Ishikawa (cell line): ENCODE results near the gene KCNN3.

Experiments
- CEBPB ChIP-seq: IDR thresholded peaks from 2 replicates; pipeline ENCODE4 v1.6.1; 2012
- CREB1 ChIP-seq: IDR thresholded peaks from 2 replicates; pipeline ENCODE4 v1.6.1; 2012; ENCODE audit warnings: low read depth
- EGR1 ChIP-seq: IDR thresholded peaks from 2 replicates; pipeline ENCODE4 v1.6.1; 2012
- EP300 ChIP-seq: IDR thresholded peaks from 2 replicates; pipeline ENCODE4 v1.6.1; 2012; ENCODE audit warnings: borderline replicate concordance
- FOXM1 ChIP-seq: IDR thresholded peaks from 2 replicates; pipeline ENCODE4 v1.6.1; 2012; ENCODE audit warnings: low read depth, borderline replicate concordance
- MAX ChIP-seq: IDR thresholded peaks from 2 replicates; pipeline ENCODE4 v1.6.1; 2012
- NFIC ChIP-seq: IDR thresholded peaks from 2 replicates; pipeline ENCODE4 v1.6.1; 2012
- RAD21 ChIP-seq: IDR thresholded peaks from 2 replicates; pipeline ENCODE4 v1.6.1; 2012; ENCODE audit warnings: low read depth
- REST ChIP-seq: IDR thresholded peaks from 2 replicates; pipeline ENCODE4 v1.6.1; 2012; ENCODE audit warnings: low read depth, mild to moderate bottlenecking
- TAF1 ChIP-seq: IDR thresholded peaks from 2 replicates; pipeline ENCODE4 v1.6.1; 2012; ENCODE audit warnings: low read depth, mild to moderate bottlenecking
- TCF12 ChIP-seq: IDR thresholded peaks from 2 replicates; pipeline ENCODE4 v1.6.1; 2012; ENCODE audit warnings: low read depth
- TEAD4 ChIP-seq: IDR thresholded peaks from 2 replicates; pipeline ENCODE4 v1.6.1; 2012
- USF1 ChIP-seq: IDR thresholded peaks from 2 replicates; pipeline ENCODE4 v1.6.1; 2012
- YY1 ChIP-seq: IDR thresholded peaks from 2 replicates; pipeline ENCODE4 v1.6.1; 2012; ENCODE audit warnings: low read depth
- ZBTB7A ChIP-seq: IDR thresholded peaks from 2 replicates; pipeline ENCODE4 v1.6.1; 2012; ENCODE audit warnings: low read depth

The KCNN3 gene

GRCh38 chr1:154736841-154737240 lies 133.2 kb downstream of the KCNN3 start:
- TF ChIP-seq CREB1: no peak
- TF ChIP-seq ZBTB7A: no peak
- no peak for TF ChIP-seq RAD21
- no peak for TF ChIP-seq TCF12
- TF ChIP-seq EP300: no peak
- TF ChIP-seq MAX: no peak
- TF ChIP-seq REST: no peak
- TF ChIP-seq YY1: no peak
- no peak for TF ChIP-seq TAF1
- no peak for TF ChIP-seq EGR1
- TF ChIP-seq USF1: no peak

GRCh38 chr1:154735804-154736168 lies 134.3 kb downstream of the KCNN3 start:
- TF ChIP-seq CREB1 (no peak), NFIC (no peak), EP300 (no peak), TAF1 (no peak), REST (no peak), ZBTB7A (no peak), USF1 (no peak), YY1 (no peak), RAD21 (no peak), TCF12 (no peak), TEAD4 (no peak), CEBPB (no peak), EGR1 (no peak), MAX (no peak), FOXM1 (no peak)

- TF ChIP-seq REST: no peak
- TF ChIP-seq RAD21: no peak
- TF ChIP-seq TEAD4: no peak
- TF ChIP-seq MAX: no peak
- TF ChIP-seq USF1: no peak
- TF ChIP-seq NFIC: no peak
- no peak for TF ChIP-seq TCF12
- no peak for TF ChIP-seq YY1
- TF ChIP-seq CREB1: no peak
- TF ChIP-seq TAF1: no peak
Measured at GRCh38 chr1:154735061-154735803, 134.8 kb downstream of the KCNN3 start.

GRCh38 chr1:154733621-154734020 lies 136.5 kb downstream of the KCNN3 start:
- no peak for TF ChIP-seq MAX
- TF ChIP-seq FOXM1: no peak
- no peak for TF ChIP-seq CEBPB
- no peak for TF ChIP-seq YY1
- no peak for TF ChIP-seq RAD21
- TF ChIP-seq CREB1: no peak
- TF ChIP-seq EP300: no peak
- TF ChIP-seq TCF12: no peak
